Right kidney (tissue), 9 donors: ENCODE results near the gene MAK.
"Not testable (repeated sequence)": the region's sequence is repeated elsewhere in the genome, so short reads cannot be mapped to it uniquely, and the experiment has no call there.

Source experiments
- DNase-seq: peaks from one replicate; pipeline ENCODE4 v3.0.0-alpha.2; 2016
- long read RNA-seq, 8 donors: transcript quantifications; one replicate each; lab custom pipeline, GENCODE V29; 2026

MAK gene, protein sequence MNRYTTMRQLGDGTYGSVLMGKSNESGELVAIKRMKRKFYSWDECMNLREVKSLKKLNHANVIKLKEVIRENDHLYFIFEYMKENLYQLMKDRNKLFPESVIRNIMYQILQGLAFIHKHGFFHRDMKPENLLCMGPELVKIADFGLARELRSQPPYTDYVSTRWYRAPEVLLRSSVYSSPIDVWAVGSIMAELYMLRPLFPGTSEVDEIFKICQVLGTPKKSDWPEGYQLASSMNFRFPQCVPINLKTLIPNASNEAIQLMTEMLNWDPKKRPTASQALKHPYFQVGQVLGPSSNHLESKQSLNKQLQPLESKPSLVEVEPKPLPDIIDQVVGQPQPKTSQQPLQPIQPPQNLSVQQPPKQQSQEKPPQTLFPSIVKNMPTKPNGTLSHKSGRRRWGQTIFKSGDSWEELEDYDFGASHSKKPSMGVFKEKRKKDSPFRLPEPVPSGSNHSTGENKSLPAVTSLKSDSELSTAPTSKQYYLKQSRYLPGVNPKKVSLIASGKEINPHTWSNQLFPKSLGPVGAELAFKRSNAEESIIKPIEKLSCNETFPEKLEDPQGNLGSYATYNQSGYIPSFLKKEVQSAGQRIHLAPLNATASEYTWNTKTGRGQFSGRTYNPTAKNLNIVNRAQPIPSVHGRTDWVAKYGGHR
- long read RNA-seq, donor 1 = 0 reads
- long read RNA-seq, donor 2 = 0 reads
- long read RNA-seq, donor 3 = 0 reads
- long read RNA-seq, donor 4 = 0 reads
- long read RNA-seq, donor 5 = 0 reads
- long read RNA-seq, donor 6 = 0 reads
- long read RNA-seq, donor 7 = 0 reads
- long read RNA-seq, donor 8 = 0 reads

DNA sequence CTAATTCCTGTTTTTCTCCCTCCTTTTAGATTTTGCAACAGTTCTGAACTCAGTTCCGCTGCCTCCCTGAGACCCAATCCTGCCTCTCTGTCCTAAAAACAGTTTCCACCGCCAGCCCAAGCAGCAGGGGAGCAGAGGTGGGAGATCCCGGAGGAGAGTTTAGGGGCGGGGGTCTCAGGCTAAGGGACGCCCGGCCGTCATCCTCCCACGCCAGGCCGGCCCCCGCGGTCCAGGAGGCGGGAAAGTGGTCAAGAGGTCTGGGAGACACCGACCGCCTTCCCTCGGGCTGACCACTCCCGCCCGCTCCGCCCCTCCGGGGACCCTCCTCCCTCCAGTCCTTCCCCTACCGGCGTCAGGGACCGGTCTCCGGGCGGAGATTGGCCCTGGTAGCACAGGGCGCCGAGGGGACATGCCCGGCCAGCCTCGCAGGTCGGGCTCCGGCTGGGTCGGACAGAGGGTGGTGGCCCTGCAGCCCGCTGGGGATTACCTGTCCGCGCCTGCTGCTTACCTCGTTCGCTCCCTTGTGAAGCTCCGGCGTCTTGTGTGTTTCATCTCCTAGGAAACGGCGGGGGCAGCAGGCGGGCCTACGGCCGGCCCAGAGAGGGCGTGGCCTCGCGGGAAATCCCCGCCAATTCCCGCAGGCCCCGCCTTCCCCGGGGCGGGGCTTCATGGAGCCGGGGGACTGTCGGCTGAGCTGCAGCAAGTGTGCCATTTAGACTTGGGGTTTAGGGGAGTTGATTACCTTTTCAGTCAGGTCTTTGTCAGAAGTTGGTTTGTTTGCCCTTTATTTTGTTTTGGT lies at the start of gene MAK:
Gene MAK, minus strand, starts transcription at position 545 of the 799 bp plus-strand sequence. CDS start 7,891 bp downstream, outside the sequence.
- DNase-seq = peak; percentile 99

GRCh38 chr6:10886691-10887502 lies 48.6 kb upstream of the MAK start, which contains the start of gene SYCP2L:
SYCP2L (plus strand) TSS chr6:10887052; CDS start chr6:10887127, 75 bp downstream.
- peak; percentile 88 for DNase-seq

- not testable (repeated sequence) for DNase-seq
Observed at GRCh38 chr6:10886365-10886690, 48.0 kb upstream of the MAK start.

GRCh38 chr6:10884245-10884972 lies 46.1 kb upstream of the MAK start:
- DNase-seq = peak; percentile 61

- DNase-seq = peak; percentile 69
Observed at GRCh38 chr6:10883312-10884244, 45.2 kb upstream of the MAK start.

DNA sequence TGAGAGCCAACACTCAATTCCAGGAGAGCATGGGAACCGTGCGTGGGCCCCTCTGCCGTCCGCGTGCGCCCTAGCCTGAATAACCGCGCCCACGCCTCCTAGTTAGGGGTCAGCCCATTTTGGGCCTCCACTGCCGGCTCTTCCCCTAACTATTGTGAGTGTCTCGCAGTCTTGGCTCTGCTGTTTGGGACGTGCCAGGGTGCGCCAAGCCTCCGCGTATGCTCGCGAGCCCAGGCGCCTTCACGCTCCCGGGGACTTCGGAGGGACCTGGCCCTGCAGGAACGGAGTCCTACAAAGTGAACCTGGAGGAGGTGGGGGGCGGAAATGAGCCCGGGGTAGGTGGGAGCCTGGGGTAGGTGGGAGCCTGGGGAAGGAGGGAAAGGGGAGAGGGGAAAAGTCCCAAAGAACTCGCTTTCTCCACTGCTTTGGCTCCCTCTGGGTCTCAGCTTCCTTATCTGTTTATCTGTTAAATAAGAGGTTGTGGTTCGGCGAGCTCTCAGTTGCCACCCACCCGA lies 44.4 kb upstream of the MAK start:
- DNase-seq = peak; percentile 63

- DNase-seq = not testable (repeated sequence)
Observed at GRCh38 chr6:10882253-10882630, 43.9 kb upstream of the MAK start.

DNA sequence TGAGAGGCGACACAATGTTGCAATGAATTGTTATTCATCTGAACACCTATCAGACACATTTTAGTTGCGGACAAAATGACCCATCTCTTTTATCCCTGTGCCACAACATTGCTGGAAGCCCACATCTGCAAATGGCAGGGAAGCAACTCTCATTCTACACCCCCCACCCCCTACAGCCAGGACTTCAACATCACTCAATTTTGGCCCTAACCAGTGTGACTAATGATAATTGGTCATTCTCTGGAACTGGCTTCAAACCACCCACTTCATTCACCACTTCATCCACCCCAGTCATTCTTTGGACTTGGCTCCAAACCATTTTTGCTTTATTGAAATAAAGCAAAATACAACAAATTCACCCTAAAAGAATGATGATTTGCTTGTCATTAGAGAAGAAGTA lies 42.0 kb upstream of the MAK start:
- DNase-seq = no peak

- no peak for DNase-seq
Observed at GRCh38 chr6:10877871-10878270, 39.5 kb upstream of the MAK start.

- DNase-seq = no peak
Observed at GRCh38 chr6:10877012-10877411, 38.7 kb upstream of the MAK start.

GRCh38 chr6:10875026-10875425 lies 36.7 kb upstream of the MAK start:
- DNase-seq = no peak

DNA sequence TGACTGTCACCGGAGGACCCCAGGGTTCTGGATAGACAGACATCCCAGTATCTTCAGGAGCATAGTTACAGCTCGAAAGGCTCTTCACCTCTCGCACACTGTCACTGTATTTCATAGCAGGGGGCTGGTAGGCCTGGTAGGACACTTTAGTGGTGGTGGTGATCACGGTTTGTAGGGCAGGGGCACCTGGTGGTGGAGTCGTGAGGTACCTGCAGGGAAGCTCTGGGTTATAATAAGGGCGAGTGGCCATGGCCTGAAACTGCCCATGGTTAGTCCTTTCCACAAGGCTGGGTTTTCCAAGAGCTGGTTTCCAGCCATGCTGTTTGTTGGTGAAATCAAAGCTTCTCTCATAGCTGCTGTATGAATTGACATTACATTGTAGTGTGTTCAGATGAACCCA lies 35.9 kb upstream of the MAK start:
- no peak for DNase-seq

- no peak for DNase-seq
Observed at GRCh38 chr6:10873374-10873773, 35.0 kb upstream of the MAK start.

GRCh38 chr6:10867952-10868351 lies 29.6 kb upstream of the MAK start:
- no peak for DNase-seq

GRCh38 chr6:10866709-10867108 lies 28.4 kb upstream of the MAK start:
- DNase-seq = not testable (repeated sequence)

DNA sequence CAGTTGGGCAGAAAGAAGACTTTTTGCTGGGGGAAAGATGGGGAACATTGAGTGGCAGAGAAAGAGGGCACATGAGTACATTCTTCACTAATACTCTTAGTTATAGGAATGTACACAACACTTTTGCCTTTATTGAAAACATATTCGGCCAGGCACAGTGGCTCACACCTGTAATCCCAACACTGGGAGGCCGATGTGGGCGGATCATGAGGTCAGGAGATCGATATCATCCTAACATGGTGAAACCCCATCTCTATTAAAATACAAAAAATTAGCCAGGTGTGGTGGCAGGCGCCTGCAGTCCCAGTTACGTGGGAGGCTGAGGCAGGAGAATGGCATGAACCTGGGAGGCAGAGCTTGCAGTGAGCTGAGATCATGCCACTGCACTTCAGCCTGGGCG lies 24.7 kb upstream of the MAK start:
- DNase-seq = not testable (repeated sequence)

DNA sequence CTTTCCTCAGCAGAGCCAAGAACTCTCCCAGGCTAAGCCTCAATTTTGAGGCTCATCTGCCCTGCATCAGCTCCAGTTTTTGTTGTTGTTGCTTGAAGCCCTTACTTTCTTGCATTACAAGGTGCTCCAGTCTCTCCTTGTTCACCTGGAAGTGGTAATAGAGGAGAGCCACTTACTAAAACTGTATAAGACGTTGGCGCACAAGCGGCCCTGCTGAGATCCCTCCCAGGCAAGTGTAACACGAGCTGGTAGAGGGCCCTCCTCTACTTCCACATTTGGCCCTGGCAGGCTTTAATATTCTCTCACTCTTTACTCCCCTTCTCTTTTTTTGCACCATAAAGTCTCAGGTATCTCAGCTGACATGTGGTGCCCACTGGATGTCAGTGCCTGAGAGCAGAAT lies 24.0 kb upstream of the MAK start:
- peak; percentile 54 for DNase-seq

DNA sequence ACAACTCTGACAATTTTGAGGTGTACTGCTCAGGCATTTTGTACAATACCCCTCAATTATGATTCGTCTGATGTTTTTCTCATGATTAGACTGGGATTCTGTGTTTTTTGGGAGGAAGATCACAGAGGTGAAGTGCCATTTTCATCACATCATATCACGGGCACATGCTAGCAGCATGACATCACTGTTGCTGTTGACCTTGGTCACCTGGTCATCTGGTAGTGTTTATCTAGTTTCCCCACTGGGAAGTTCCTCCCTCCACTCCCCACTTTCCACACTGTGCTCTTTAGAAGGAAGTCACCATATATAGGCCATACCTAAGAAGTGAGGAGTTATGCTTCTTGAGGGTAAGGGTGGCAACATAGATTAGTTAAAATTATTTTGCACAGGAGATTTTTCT lies 22.7 kb upstream of the MAK start:
- DNase-seq = no peak

DNA sequence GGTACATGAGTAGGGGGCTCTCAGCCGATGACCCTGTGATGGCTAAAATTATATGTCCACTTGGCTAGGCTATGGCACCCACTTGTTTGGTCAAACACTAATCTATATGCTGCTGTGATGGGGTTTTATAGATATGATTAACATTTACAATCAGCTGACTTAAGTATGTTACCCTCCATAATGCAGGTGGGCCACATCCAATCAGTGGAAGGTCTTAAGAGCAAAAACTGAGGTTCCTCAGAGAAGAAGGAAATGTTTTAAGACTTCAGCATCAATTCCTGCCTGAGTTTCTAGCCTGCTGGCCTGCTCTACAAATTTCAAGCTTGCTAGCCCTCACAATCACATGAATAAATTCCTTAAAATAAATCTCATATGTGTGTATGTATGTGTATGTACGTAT lies 18.9 kb upstream of the MAK start:
- DNase-seq = no peak
